Measurements from ENCODE around the gene SLC6A3. TPM values are rescaled to one million over a fixed set of nuclear protein-coding genes. Genes with fewer than 3 reads are reported as not detected.

SLC6A3 gene
- total RNA-seq, 2 experiments from 2014 or later, result not detected

DNA sequence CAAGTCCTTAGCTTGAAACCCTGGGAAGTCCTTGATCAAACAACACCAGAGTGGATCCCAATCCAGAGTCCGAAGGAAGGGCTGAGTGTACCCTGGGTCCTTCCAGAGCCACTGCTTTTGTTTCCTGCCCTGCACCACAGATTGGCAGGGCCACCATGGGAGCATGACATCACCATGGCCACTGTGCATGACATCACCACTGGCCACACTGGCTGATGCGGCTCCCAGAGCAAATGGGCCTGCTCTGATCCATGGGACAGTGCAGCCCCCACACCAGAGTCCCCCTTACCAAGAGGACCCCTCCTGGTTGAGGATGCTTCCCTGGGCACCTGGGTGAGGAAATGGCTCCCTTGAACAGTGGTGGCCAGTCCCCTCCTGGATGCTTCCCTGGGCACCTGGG lies 9.9 kb downstream of the SLC6A3 start:
- Histone ChIP-seq H3K9me3 (ENCODE audit: low read length) (no peaks in the 10 kb centered on the region), H3K36me3 (ENCODE audit: insufficient read depth, low read length) (no peaks in the 10 kb centered on the region), H3K27ac (ENCODE audit: low read depth, low read length, poor library complexity, severe bottlenecking) (no peak overlapping the region), H3K4me2 (ENCODE audit: low read length) (no peak overlapping the region), H3K9me2 (ENCODE audit: insufficient read depth, low read length) (no peaks in the 10 kb centered on the region), H4K20me1 (ENCODE audit: insufficient read depth, low read length) (no peaks in the 10 kb centered on the region), H3K79me2 (ENCODE audit: insufficient read depth, low read depth, low read length) (no peaks in the 10 kb centered on the region), H2AFZ (ENCODE audit: low read length) (no peak overlapping the region), H3K4me1 (ENCODE audit: insufficient read depth, low read length, poor library complexity, severe bottlenecking) (no peaks in the 10 kb centered on the region), H3K4me3 (ENCODE audit: low read depth, low read length, poor library complexity, severe bottlenecking) (no peak overlapping the region)
- intact Hi-C loops (cut with micrococcal nuclease; ENCODE audit: unreplicated experiment), result no loop called here
- DNase-seq (ENCODE audit: low spot score), result no peak
- CTCF ChIA-PET (ENCODE audit: unreplicated experiment), result no interaction called here
- TF ChIP-seq, protein P1, sequence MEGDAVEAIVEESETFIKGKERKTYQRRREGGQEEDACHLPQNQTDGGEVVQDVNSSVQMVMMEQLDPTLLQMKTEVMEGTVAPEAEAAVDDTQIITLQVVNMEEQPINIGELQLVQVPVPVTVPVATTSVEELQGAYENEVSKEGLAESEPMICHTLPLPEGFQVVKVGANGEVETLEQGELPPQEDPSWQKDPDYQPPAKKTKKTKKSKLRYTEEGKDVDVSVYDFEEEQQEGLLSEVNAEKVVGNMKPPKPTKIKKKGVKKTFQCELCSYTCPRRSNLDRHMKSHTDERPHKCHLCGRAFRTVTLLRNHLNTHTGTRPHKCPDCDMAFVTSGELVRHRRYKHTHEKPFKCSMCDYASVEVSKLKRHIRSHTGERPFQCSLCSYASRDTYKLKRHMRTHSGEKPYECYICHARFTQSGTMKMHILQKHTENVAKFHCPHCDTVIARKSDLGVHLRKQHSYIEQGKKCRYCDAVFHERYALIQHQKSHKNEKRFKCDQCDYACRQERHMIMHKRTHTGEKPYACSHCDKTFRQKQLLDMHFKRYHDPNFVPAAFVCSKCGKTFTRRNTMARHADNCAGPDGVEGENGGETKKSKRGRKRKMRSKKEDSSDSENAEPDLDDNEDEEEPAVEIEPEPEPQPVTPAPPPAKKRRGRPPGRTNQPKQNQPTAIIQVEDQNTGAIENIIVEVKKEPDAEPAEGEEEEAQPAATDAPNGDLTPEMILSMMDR (conservative IDR thresholded peaks at IDR 0.05; ENCODE audit: low read length), result no peak
- no peak for TF ChIP-seq EZH2phosphoT487 (IDR thresholded peaks at IDR 0.05; ENCODE audit: borderline replicate concordance, low read depth, low read length)
- POLR2A ChIA-PET, result no interaction called here
- no TSS peak for BruUV-seq (replicated peaks)

DNA sequence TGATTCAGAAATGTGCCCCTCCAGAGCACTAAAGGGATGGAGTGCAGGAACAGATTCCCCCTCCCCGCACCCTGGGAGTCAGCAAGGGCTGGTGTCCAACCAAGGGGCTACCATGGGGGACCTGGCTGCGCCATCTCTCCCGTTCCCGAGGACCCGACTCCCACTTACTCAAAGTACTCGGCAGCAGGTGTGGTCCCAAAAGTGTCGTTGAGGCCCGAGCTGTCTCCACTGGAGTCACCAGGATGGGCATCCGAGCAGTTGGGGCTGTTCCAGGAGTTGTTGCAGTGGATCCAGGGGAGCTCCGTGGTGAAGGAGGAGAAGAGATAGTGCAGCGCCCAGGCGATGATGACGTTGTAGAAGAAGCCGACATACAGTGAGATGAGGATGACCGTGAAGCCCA lies 12.9 kb downstream of the SLC6A3 start:
- Histone ChIP-seq H2AFZ (ENCODE audit: low read length) (no peak overlapping the region), H4K20me1 (ENCODE audit: insufficient read depth, low read length) (no peaks in the 10 kb centered on the region), H3K4me1 (ENCODE audit: insufficient read depth, low read length, poor library complexity, severe bottlenecking) (no peaks in the 10 kb centered on the region), H3K27ac (ENCODE audit: low read depth, low read length, poor library complexity, severe bottlenecking) (no peak overlapping the region), H3K4me3 (ENCODE audit: low read depth, low read length, poor library complexity, severe bottlenecking) (no peak overlapping the region), H3K9me2 (ENCODE audit: insufficient read depth, low read length) (no peaks in the 10 kb centered on the region), H3K4me2 (ENCODE audit: low read length) (no peak overlapping the region), H3K79me2 (ENCODE audit: insufficient read depth, low read depth, low read length) (no peaks in the 10 kb centered on the region), H3K9me3 (ENCODE audit: low read length) (peaks cover 20% of the 10 kb centered on the region; the same call in 1 of the 2 replicates), H3K36me3 (ENCODE audit: insufficient read depth, low read length) (no peaks in the 10 kb centered on the region)
- intact Hi-C loops (cut with micrococcal nuclease; ENCODE audit: unreplicated experiment), result no loop called here
- ChIA-PET CTCF (ENCODE audit: unreplicated experiment) (no interaction called here), POLR2A (no interaction called here)
- DNase-seq (ENCODE audit: low spot score), result no peak
- BruUV-seq (replicated peaks), result no TSS peak
- TF ChIP-seq, protein P1 (conservative IDR thresholded peaks at IDR 0.05; ENCODE audit: low read length), result no peak

DNA sequence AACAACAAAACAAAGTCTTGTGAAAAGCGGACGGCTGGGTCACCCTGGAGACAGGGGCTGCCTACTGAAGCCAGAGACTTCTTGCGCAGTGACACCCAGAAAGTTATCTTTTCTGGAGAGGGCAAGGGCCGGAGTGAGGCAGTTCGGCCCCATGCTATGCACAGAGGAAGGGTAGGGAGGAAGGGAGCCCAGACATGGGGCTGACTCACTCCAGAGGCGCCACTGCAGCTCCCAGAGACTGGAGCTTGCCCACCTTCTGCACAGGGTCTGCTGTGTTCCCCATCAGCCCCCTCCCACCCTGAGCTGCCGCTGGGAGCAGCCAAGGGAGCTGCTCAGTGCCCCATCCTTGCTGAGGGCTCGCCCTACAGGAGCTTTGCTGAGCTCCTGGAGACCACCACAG lies 13.3 kb downstream of the SLC6A3 start:
- TF ChIP-seq EZH2phosphoT487 (IDR thresholded peaks at IDR 0.05; ENCODE audit: borderline replicate concordance, low read depth, low read length), result no peak
- TF ChIP-seq, protein P1 (conservative IDR thresholded peaks at IDR 0.05; ENCODE audit: low read length), result no peak
- no peak overlapping the region for H3K27ac ChIP-seq (ENCODE audit: low read depth, low read length, poor library complexity, severe bottlenecking)
- H3K4me2 ChIP-seq (ENCODE audit: low read length), result no peak overlapping the region
- no peaks in the 10 kb centered on the region for H3K36me3 ChIP-seq (ENCODE audit: insufficient read depth, low read length)
- no peak overlapping the region for H2AFZ ChIP-seq (ENCODE audit: low read length)
- H3K4me1 ChIP-seq (ENCODE audit: insufficient read depth, low read length, poor library complexity, severe bottlenecking), result no peaks in the 10 kb centered on the region
- ChIA-PET CTCF (ENCODE audit: unreplicated experiment) (no interaction called here), POLR2A (no interaction called here)
- H4K20me1 ChIP-seq (ENCODE audit: insufficient read depth, low read length), result no peaks in the 10 kb centered on the region
- H3K9me3 ChIP-seq (ENCODE audit: low read length), result peaks cover 21% of the 10 kb centered on the region; the same call in 1 of the 2 replicates
- intact Hi-C loops (cut with micrococcal nuclease; ENCODE audit: unreplicated experiment), result no loop called here
- no peak overlapping the region for H3K4me3 ChIP-seq (ENCODE audit: low read depth, low read length, poor library complexity, severe bottlenecking)
- no TSS peak for BruUV-seq (replicated peaks)
- DNase-seq (ENCODE audit: low spot score), result no peak
- no peaks in the 10 kb centered on the region for H3K79me2 ChIP-seq (ENCODE audit: insufficient read depth, low read depth, low read length)
- H3K9me2 ChIP-seq (ENCODE audit: insufficient read depth, low read length), result no peaks in the 10 kb centered on the region

Data from OCI-LY7 (cell line).